Memory B cell (primary cell): Measurements from ENCODE around the gene NDUFB2.
"Not testable (repeated sequence)": the region's sequence is repeated elsewhere in the genome, so short reads cannot be mapped to it uniquely, and the experiment has no call there.

ENCODE experiments used
- ATAC-seq: fragments of 150-1000 bp; cut with Tn5 transposase; 2 replicates; pipeline ENCODE4 v1.10.0; 2021; ENCODE audit warnings: low read depth, mild to moderate bottlenecking, moderate library complexity
- DNase-seq, 2 donors: peaks; one replicate each; pipeline ENCODE4 v3.0.0; 2022; ENCODE audit warnings: low spot score in 2 of 2
- H3K27ac Mint-ChIP-seq: one replicate; pipeline ENCODE4 v1.8.0; 2022; ENCODE audit warnings: mild to moderate bottlenecking, moderate library complexity, mixed read lengths
- H3K27me3 Mint-ChIP-seq: one replicate; pipeline ENCODE4 v1.8.0; 2022; ENCODE audit warnings: mixed read lengths
- H3K36me3 Mint-ChIP-seq: one replicate; pipeline ENCODE4 v1.8.0; 2022; ENCODE audit warnings: mild to moderate bottlenecking, mixed read lengths
- H3K4me1 Mint-ChIP-seq: one replicate; pipeline ENCODE4 v1.8.0; 2022; ENCODE audit warnings: mixed read lengths
- H3K4me3 Mint-ChIP-seq: one replicate; pipeline ENCODE4 v1.8.0; 2022; ENCODE audit warnings: mild to moderate bottlenecking, moderate library complexity, mixed read lengths
- H3K9me3 Mint-ChIP-seq: one replicate; pipeline ENCODE4 v1.8.0; 2022; ENCODE audit warnings: mixed read lengths

The NDUFB2 gene

GRCh38 chr7:140714331-140715040, 18.0 kb downstream of the NDUFB2 start:
- H3K4me3 Mint-ChIP-seq, result no peak overlapping the region
- H3K9me3 Mint-ChIP-seq, result peaks cover 1% of the 10 kb centered on the region
- ATAC-seq (no peak), DNase-seq (no peak)
- H3K27ac Mint-ChIP-seq, result no peak overlapping the region
- H3K36me3 Mint-ChIP-seq, result peaks cover 14% of the 10 kb centered on the region
- peaks cover 2% of the 10 kb centered on the region for H3K4me1 Mint-ChIP-seq
- H3K27me3 Mint-ChIP-seq, result no peaks in the 10 kb centered on the region

- H3K27ac Mint-ChIP-seq, result no peak overlapping the region
- no peak overlapping the region for H3K4me3 Mint-ChIP-seq
- no peaks in the 10 kb centered on the region for H3K9me3 Mint-ChIP-seq
- no peaks in the 10 kb centered on the region for H3K27me3 Mint-ChIP-seq
- peaks cover 2% of the 10 kb centered on the region for H3K36me3 Mint-ChIP-seq
- peaks cover 5% of the 10 kb centered on the region for H3K4me1 Mint-ChIP-seq
- DNase-seq (no peak), ATAC-seq (no peak)
Observed at GRCh38 chr7:140719721-140720120, 23.2 kb downstream of the NDUFB2 start.

- Mint-ChIP-seq H3K4me1 (peaks cover 5% of the 10 kb centered on the region), H3K36me3 (peaks cover 4% of the 10 kb centered on the region), H3K9me3 (no peaks in the 10 kb centered on the region), H3K4me3 (no peak overlapping the region), H3K27ac (no peak overlapping the region), H3K27me3 (no peaks in the 10 kb centered on the region)
- DNase-seq, result no peak
- ATAC-seq, result no peak
Observed at GRCh38 chr7:140722254-140722653, 25.7 kb downstream of the NDUFB2 start.

- Mint-ChIP-seq H3K27ac (no peak overlapping the region), H3K36me3 (peaks cover 4% of the 10 kb centered on the region), H3K9me3 (no peaks in the 10 kb centered on the region), H3K4me1 (peaks cover 5% of the 10 kb centered on the region), H3K27me3 (no peaks in the 10 kb centered on the region), H3K4me3 (no peak overlapping the region)
- ATAC-seq, result no peak
- no peak for DNase-seq
Observed at GRCh38 chr7:140723006-140723405, 26.5 kb downstream of the NDUFB2 start.

- H3K27ac Mint-ChIP-seq, result no peak overlapping the region
- no peak for ATAC-seq
- H3K27me3 Mint-ChIP-seq, result no peaks in the 10 kb centered on the region
- H3K4me3 Mint-ChIP-seq, result no peak overlapping the region
- no peak for DNase-seq
- H3K9me3 Mint-ChIP-seq, result no peaks in the 10 kb centered on the region
- peaks cover 5% of the 10 kb centered on the region for H3K4me1 Mint-ChIP-seq
- H3K36me3 Mint-ChIP-seq, result peaks cover 4% of the 10 kb centered on the region
Observed at GRCh38 chr7:140723574-140723973, 27.1 kb downstream of the NDUFB2 start.

- Mint-ChIP-seq H3K36me3 (peaks cover 5% of the 10 kb centered on the region), H3K27me3 (no peaks in the 10 kb centered on the region), H3K9me3 (no peaks in the 10 kb centered on the region), H3K4me1 (peaks cover 5% of the 10 kb centered on the region), H3K27ac (no peak overlapping the region), H3K4me3 (no peak overlapping the region)
- DNase-seq (no peak), ATAC-seq (no peak)
Observed at GRCh38 chr7:140724706-140725105, 28.2 kb downstream of the NDUFB2 start.

GRCh38 chr7:140726281-140726680, 29.8 kb downstream of the NDUFB2 start:
- Mint-ChIP-seq H3K27ac (no peak overlapping the region), H3K27me3 (no peaks in the 10 kb centered on the region), H3K36me3 (peaks cover 6% of the 10 kb centered on the region), H3K4me1 (no peaks in the 10 kb centered on the region), H3K4me3 (no peak overlapping the region), H3K9me3 (no peaks in the 10 kb centered on the region)
- DNase-seq (no peak), ATAC-seq (no peak)

GRCh38 chr7:140732416-140732815, 35.9 kb downstream of the NDUFB2 start:
- no peaks in the 10 kb centered on the region for H3K27me3 Mint-ChIP-seq
- H3K36me3 Mint-ChIP-seq, result peaks cover 12% of the 10 kb centered on the region
- no peaks in the 10 kb centered on the region for H3K4me1 Mint-ChIP-seq
- ATAC-seq (no peak), DNase-seq (no peak)
- H3K9me3 Mint-ChIP-seq, result no peaks in the 10 kb centered on the region
- no peak overlapping the region for H3K27ac Mint-ChIP-seq
- no peak overlapping the region for H3K4me3 Mint-ChIP-seq

GRCh38 chr7:140734096-140734495, 37.6 kb downstream of the NDUFB2 start:
- Mint-ChIP-seq H3K27ac (no peak overlapping the region), H3K4me1 (no peaks in the 10 kb centered on the region), H3K4me3 (no peak overlapping the region), H3K27me3 (no peaks in the 10 kb centered on the region), H3K9me3 (no peaks in the 10 kb centered on the region), H3K36me3 (peaks cover 15% of the 10 kb centered on the region)
- ATAC-seq, result no peak
- DNase-seq, result no peak

- H3K27ac Mint-ChIP-seq, result no peak overlapping the region
- H3K27me3 Mint-ChIP-seq, result no peaks in the 10 kb centered on the region
- no peak overlapping the region for H3K4me3 Mint-ChIP-seq
- H3K36me3 Mint-ChIP-seq, result peaks cover 14% of the 10 kb centered on the region
- no peak for ATAC-seq
- no peaks in the 10 kb centered on the region for H3K9me3 Mint-ChIP-seq
- no peaks in the 10 kb centered on the region for H3K4me1 Mint-ChIP-seq
- DNase-seq, result no peak
Observed at GRCh38 chr7:140734729-140735128, 38.2 kb downstream of the NDUFB2 start.

GRCh38 chr7:140738280-140738679, 41.8 kb downstream of the NDUFB2 start:
- Mint-ChIP-seq H3K27ac (no peak overlapping the region), H3K4me1 (no peaks in the 10 kb centered on the region), H3K4me3 (no peak overlapping the region), H3K9me3 (no peaks in the 10 kb centered on the region), H3K36me3 (peaks cover 14% of the 10 kb centered on the region), H3K27me3 (no peaks in the 10 kb centered on the region)
- DNase-seq, result no peak
- no peak for ATAC-seq

- H3K4me3 Mint-ChIP-seq, ATAC-seq, H3K9me3 Mint-ChIP-seq, H3K27ac Mint-ChIP-seq, H3K27me3 Mint-ChIP-seq, H3K4me1 Mint-ChIP-seq, DNase-seq: not testable (repeated sequence)
- peaks cover 12% of the 10 kb centered on the region for H3K36me3 Mint-ChIP-seq
Observed at GRCh38 chr7:140743255-140743654, 46.7 kb downstream of the NDUFB2 start.

- DNase-seq (no peak), ATAC-seq (no peak)
- Mint-ChIP-seq H3K4me3 (no peak overlapping the region), H3K9me3 (no peaks in the 10 kb centered on the region), H3K27ac (no peak overlapping the region), H3K36me3 (peaks cover 14% of the 10 kb centered on the region), H3K4me1 (peaks cover 10% of the 10 kb centered on the region), H3K27me3 (no peaks in the 10 kb centered on the region)
Observed at GRCh38 chr7:140744005-140744404, 47.5 kb downstream of the NDUFB2 start.

GRCh38 chr7:140745266-140746058, 49.0 kb downstream of the NDUFB2 start:
- Mint-ChIP-seq H3K4me1 (peaks cover 10% of the 10 kb centered on the region), H3K36me3 (peaks cover 21% of the 10 kb centered on the region), H3K4me3 (no peak overlapping the region), H3K9me3 (no peaks in the 10 kb centered on the region), H3K27me3 (no peaks in the 10 kb centered on the region), H3K27ac (peak overlapping the region; percentile 12)
- DNase-seq (no peak), ATAC-seq (peak; percentile 94)
